H9 (cell line): ENCODE results near the gene PPP2R2B. TPM values are rescaled to one million over a fixed set of nuclear protein-coding genes. Genes with fewer than 3 reads are reported as not detected.
A peak's percentile ranks its signal among the peaks of the same experiment; 100 is the strongest.

ENCODE experiments used
- DNase-seq: peaks from one replicate; pipeline ENCODE4 v3.0.0-alpha.2; 2017
- H2AFZ ChIP-seq: one replicate; pipeline ENCODE4 v1.6.1; 2013; ENCODE audit warnings: mild to moderate bottlenecking, low read length, control low read depth, moderate library complexity
- H2AK5ac ChIP-seq: 2 replicates; pipeline ENCODE4 v1.6.1; 2013; ENCODE audit warnings: low read length, control low read depth, mixed read lengths; ENCODE audit not compliant: insufficient read length
- H2BK120ac ChIP-seq: one replicate; pipeline ENCODE4 v1.6.1; 2013; ENCODE audit warnings: low read depth, mild to moderate bottlenecking, low read length, control low read depth, inconsistent platforms; ENCODE audit not compliant: poor library complexity, severe bottlenecking
- H2BK12ac ChIP-seq: 2 replicates; pipeline ENCODE4 v1.6.1; 2013; ENCODE audit warnings: low read length, control low read depth, mixed read lengths, low read depth; ENCODE audit not compliant: insufficient read length
- H2BK15ac ChIP-seq: 2 replicates; pipeline ENCODE4 v1.6.1; 2013; ENCODE audit warnings: low read depth, low read length, control low read depth
- H2BK20ac ChIP-seq: one replicate; pipeline ENCODE4 v1.6.1; 2013; ENCODE audit warnings: low read depth, mild to moderate bottlenecking, low read length, control low read depth, inconsistent platforms; ENCODE audit not compliant: poor library complexity, severe bottlenecking
- H2BK5ac ChIP-seq: 2 replicates; pipeline ENCODE4 v1.6.1; 2013; ENCODE audit warnings: low read length, control low read depth, mixed read lengths; ENCODE audit not compliant: insufficient read length
- H3K14ac ChIP-seq: 2 replicates; pipeline ENCODE4 v1.6.1; 2013; ENCODE audit warnings: low read length, control low read depth; ENCODE audit not compliant: insufficient read depth
- H3K18ac ChIP-seq: 2 replicates; pipeline ENCODE4 v1.6.1; 2013; ENCODE audit warnings: low read depth, mild to moderate bottlenecking, mixed read lengths, low read length, control low read depth; ENCODE audit not compliant: insufficient read length
- H3K23ac ChIP-seq: 2 replicates; pipeline ENCODE4 v1.6.1; 2013; ENCODE audit warnings: low read length, control low read depth, mixed read lengths, low read depth; ENCODE audit not compliant: insufficient read length
- H3K23me2 ChIP-seq: 2 replicates; pipeline ENCODE4 v1.6.1; 2013; ENCODE audit warnings: low read depth, mild to moderate bottlenecking, mixed read lengths, low read length, control low read depth; ENCODE audit not compliant: insufficient read length, poor library complexity, severe bottlenecking
- H3K27ac ChIP-seq: 2 replicates; pipeline ENCODE4 v1.5.1; 2013; ENCODE audit warnings: low read length, control low read depth, mixed read lengths, low read depth; ENCODE audit not compliant: insufficient read length
- H3K27me3 ChIP-seq: 2 replicates; pipeline ENCODE4 v1.6.1; 2013; ENCODE audit warnings: low read length, control low read depth, inconsistent platforms; ENCODE audit not compliant: insufficient read depth
- H3K4ac ChIP-seq: 2 replicates; pipeline ENCODE4 v1.6.1; 2013; ENCODE audit warnings: low read depth, mild to moderate bottlenecking, control low read depth, inconsistent platforms, low read length, moderate library complexity
- H3K4me1 ChIP-seq: 2 replicates; pipeline ENCODE4 v1.6.1; 2013; ENCODE audit warnings: low read length, control low read depth, inconsistent platforms; ENCODE audit not compliant: insufficient read depth
- H3K4me2 ChIP-seq: 2 replicates; pipeline ENCODE4 v1.6.1; 2013; ENCODE audit warnings: low read length, control low read depth, mixed read lengths; ENCODE audit not compliant: insufficient read length, insufficient read depth
- H3K56ac ChIP-seq: 2 replicates; pipeline ENCODE4 v1.6.1; 2013; ENCODE audit warnings: low read depth, mild to moderate bottlenecking, mixed read lengths, low read length, control low read depth; ENCODE audit not compliant: insufficient read length
- H3K79me1 ChIP-seq: 2 replicates; pipeline ENCODE4 v1.6.1; 2013; ENCODE audit warnings: low read depth, mild to moderate bottlenecking, moderate library complexity, low read length, control low read depth, inconsistent platforms; ENCODE audit not compliant: insufficient read depth, poor library complexity, severe bottlenecking
- H3K79me2 ChIP-seq: 2 replicates; pipeline ENCODE4 v1.6.1; 2013; ENCODE audit warnings: low read length, control low read depth, inconsistent platforms; ENCODE audit not compliant: insufficient read depth
- H3K9ac ChIP-seq: 2 replicates; pipeline ENCODE4 v1.6.1; 2013; ENCODE audit warnings: low read length, control low read depth, mixed read lengths; ENCODE audit not compliant: insufficient read length; ENCODE audit errors: extremely low read depth
- H3K9me3 ChIP-seq: one replicate; pipeline ENCODE4 v1.6.1; 2013; ENCODE audit warnings: low read depth, low read length, inconsistent platforms; ENCODE audit not compliant: control insufficient read depth
- H3T11ph ChIP-seq: one replicate; pipeline ENCODE4 v1.6.1; 2013; ENCODE audit warnings: mild to moderate bottlenecking, low read length, control low read depth, inconsistent platforms
- H4K20me1 ChIP-seq: one replicate; pipeline ENCODE4 v1.6.1; 2013; ENCODE audit not compliant: control insufficient read depth, insufficient read length, insufficient read depth
- H4K5ac ChIP-seq: 2 replicates; pipeline ENCODE4 v1.6.1; 2013; ENCODE audit warnings: low read depth, mild to moderate bottlenecking, mixed read lengths, low read length, control low read depth; ENCODE audit not compliant: insufficient read length
- H4K8ac ChIP-seq: replicated peaks from 2 replicates; pipeline ENCODE4 v1.6.1; 2013; ENCODE audit warnings: low read length, control low read depth, mixed read lengths, low read depth; ENCODE audit not compliant: insufficient read length
- H4K91ac ChIP-seq: 2 replicates; pipeline ENCODE4 v1.6.1; 2013; ENCODE audit warnings: low read depth, mild to moderate bottlenecking, moderate library complexity, mixed read lengths, low read length, control low read depth; ENCODE audit not compliant: insufficient read length
- H3K27ac Mint-ChIP-seq, 3 experiments: 2 replicates in 2 of 3; 3 replicates in 1 of 3; pipeline ENCODE4 v1.8.0; 2020 to 2021; ENCODE audit warnings: mixed read lengths in 3 of 3, mild to moderate bottlenecking in 1 of 3, moderate library complexity in 1 of 3
- H3K27me3 Mint-ChIP-seq: 2 replicates; pipeline ENCODE4 v1.8.0; 2021; ENCODE audit warnings: low read depth, mild to moderate bottlenecking, moderate library complexity, mixed read lengths
- H3K36me3 Mint-ChIP-seq, 3 experiments: 2 replicates in 2 of 3; 3 replicates in 1 of 3; pipeline ENCODE4 v1.8.0; 2020 to 2021; ENCODE audit warnings: low read depth in 3 of 3, mixed read lengths in 3 of 3; ENCODE audit not compliant: insufficient read depth in 1 of 3
- H3K4me1 Mint-ChIP-seq, 2 experiments: 2 replicates each; pipeline ENCODE4 v1.8.0; 2020; ENCODE audit warnings: mixed read lengths in 2 of 2
- H3K4me3 Mint-ChIP-seq, 2 experiments: 2 replicates in 1 of 2; 3 replicates in 1 of 2; pipeline ENCODE4 v1.8.0; 2020 to 2021; ENCODE audit warnings: mild to moderate bottlenecking in 2 of 2, mixed read lengths in 2 of 2, moderate library complexity in 1 of 2
- H3K9me3 Mint-ChIP-seq, 2 experiments: 2 replicates in 1 of 2; 3 replicates in 1 of 2; pipeline ENCODE4 v1.8.0; 2020; ENCODE audit warnings: mild to moderate bottlenecking in 2 of 2, mixed read lengths in 2 of 2, moderate library complexity in 1 of 2
- CTCF ChIP-seq: fragments of 200-600 bp; sonication (generic); conservative IDR thresholded peaks from 3 replicates; pipeline ENCODE4 v1.8.0; 2021; ENCODE audit warnings: antibody characterized with exemption, mild to moderate bottlenecking
- WGBS: extraction: QIAGEN DNeasy Blood & Tissue Kit; methylation state at CpG from one replicate; pipeline ENCODE4 v1.1.7; 2013; ENCODE audit warnings: missing lambda C conversion rate, low lambda C conversion rate, mixed read lengths; ENCODE audit not compliant: insufficient read length; ENCODE audit errors: extremely low coverage; 5-methylcytosine and 5-hydroxymethylcytosine counted together
- total RNA-seq: library from RNA; stranded (reverse); gene quantifications from 2 replicates; pipeline ENCODE4 v1.2.1, GENCODE V29; 2021

The PPP2R2B gene
- total RNA-seq, 1 experiment from 2014 or later = 14.3 TPM

DNA sequence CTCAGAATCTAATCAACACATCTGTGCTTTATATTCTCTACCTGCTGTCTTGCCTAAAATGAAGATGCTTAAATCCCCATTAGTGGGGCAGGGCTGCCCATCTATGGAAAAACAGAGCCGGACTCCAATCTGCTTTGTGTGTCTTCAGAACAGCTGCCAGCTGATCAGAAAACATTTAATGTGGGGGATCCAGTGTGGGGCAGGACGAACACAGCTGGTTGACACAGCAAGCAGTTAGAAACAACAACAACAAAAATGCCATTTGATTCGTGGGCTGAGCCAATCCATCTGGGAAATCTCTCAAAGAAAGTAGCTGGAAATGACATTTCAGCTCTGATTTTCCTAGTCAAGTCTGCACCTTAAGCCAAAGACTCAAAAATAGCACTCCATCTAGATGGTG lies 99.8 kb downstream of the PPP2R2B start:
- H3K4me3 Mint-ChIP-seq = no peak overlapping the region
- Histone ChIP-seq H3K23ac (no peak overlapping the region), H3K79me1 (no peaks in the 10 kb centered on the region), H3K56ac (no peak overlapping the region), H3K4ac (no peak overlapping the region), H4K91ac (no peak overlapping the region), H2BK120ac (no peak overlapping the region), H2BK5ac (no peak overlapping the region), H2AK5ac (no peak overlapping the region), H3K23me2 (no peaks in the 10 kb centered on the region), H2BK12ac (no peak overlapping the region), H3K4me2 (no peak overlapping the region), H3K27me3 (no peaks in the 10 kb centered on the region), H3T11ph (no peak overlapping the region), H4K5ac (no peak overlapping the region), H2AFZ (no peak overlapping the region), H3K18ac (no peak overlapping the region), H3K27ac (no peak overlapping the region), H3K9me3 (no peaks in the 10 kb centered on the region), H3K9ac (no peak overlapping the region), H3K14ac (no peak overlapping the region), H4K8ac (no peak overlapping the region), H3K79me2 (no peaks in the 10 kb centered on the region), H3K4me1 (no peaks in the 10 kb centered on the region; the same call in 1 of the 2 replicates), H2BK15ac (no peak overlapping the region), H4K20me1 (no peaks in the 10 kb centered on the region), H2BK20ac (no peak overlapping the region)
- no peaks in the 10 kb centered on the region for H3K27me3 Mint-ChIP-seq
- H3K36me3 Mint-ChIP-seq = peaks cover 13 to 30% (median 20%) of the 10 kb centered on the region in 3 experiments
- TF ChIP-seq CTCF = no peak
- H3K9me3 Mint-ChIP-seq = peaks cover 17 to 18% of the 10 kb centered on the region in 2 experiments
- no CpG with 5 or more reads among the region's 3 CpGs for WGBS
- no peak for DNase-seq
- H3K27ac Mint-ChIP-seq = peak overlapping the region; percentile 38 to 65 (median 41); a peak in 4 of 7 replicates
- peaks cover 18 to 23% of the 10 kb centered on the region in 2 experiments for H3K4me1 Mint-ChIP-seq
